HG03060 (cell line): ENCODE results near the gene PARD3B.

Experiments used
- ATAC-seq: cut with Tn5 transposase; IDR thresholded peaks from one replicate; pipeline ENCODE4 v1.9.1; 2021; ENCODE audit warnings: low read depth, moderate number of reproducible peaks; ENCODE audit not compliant: unreplicated experiment

Gene PARD3B

GRCh38 chr2:204808494-204808893 is 263.2 kb downstream of the PARD3B start:
- no peak for ATAC-seq

- ATAC-seq, result no peak
These were observed 279.6 kb downstream of the PARD3B start for GRCh38 chr2:204824751-204825453.

- ATAC-seq, result no peak
These were observed 280.4 kb downstream of the PARD3B start for GRCh38 chr2:204825681-204826080.

GRCh38 chr2:204827701-204828590 is 282.7 kb downstream of the PARD3B start:
- ATAC-seq, result no peak

GRCh38 chr2:204834716-204835384 is 289.6 kb downstream of the PARD3B start:
- ATAC-seq, result no peak

GRCh38 chr2:204835786-204836185 is 290.5 kb downstream of the PARD3B start:
- ATAC-seq, result no peak

GRCh38 chr2:204840504-204840903 is 295.2 kb downstream of the PARD3B start:
- no peak for ATAC-seq

- no peak for ATAC-seq
These were observed 296.8 kb downstream of the PARD3B start for GRCh38 chr2:204842068-204842467.

GRCh38 chr2:204842661-204843485 is 297.6 kb downstream of the PARD3B start:
- no peak for ATAC-seq

- ATAC-seq, result no peak
These were observed 301.2 kb downstream of the PARD3B start for GRCh38 chr2:204846471-204846870.

- ATAC-seq, result no peak
These were observed 304.6 kb downstream of the PARD3B start for GRCh38 chr2:204849892-204850291.

GRCh38 chr2:204850581-204850980 is 305.3 kb downstream of the PARD3B start:
- no peak for ATAC-seq

- no peak for ATAC-seq
These were observed 308.6 kb downstream of the PARD3B start for GRCh38 chr2:204853905-204854304.

GRCh38 chr2:204860274-204860673 is 315.0 kb downstream of the PARD3B start:
- ATAC-seq, result no peak

- no peak for ATAC-seq
These were observed 317.5 kb downstream of the PARD3B start for GRCh38 chr2:204862809-204863208.

- no peak for ATAC-seq
These were observed 318.1 kb downstream of the PARD3B start for GRCh38 chr2:204863336-204863735.

- ATAC-seq, result no peak
These were observed 324.0 kb downstream of the PARD3B start for GRCh38 chr2:204869132-204869823.

- ATAC-seq, result no peak
These were observed 324.8 kb downstream of the PARD3B start for GRCh38 chr2:204870053-204870452.

- ATAC-seq, result no peak
These were observed 326.1 kb downstream of the PARD3B start for GRCh38 chr2:204871231-204871953.
